Ishikawa (cell line): ENCODE measurements around the gene DKK3.

Source experiments
- CEBPB ChIP-seq: IDR thresholded peaks from 2 replicates; pipeline ENCODE4 v1.6.1; 2012
- CREB1 ChIP-seq: IDR thresholded peaks from 2 replicates; pipeline ENCODE4 v1.6.1; 2012; ENCODE audit warnings: low read depth
- EGR1 ChIP-seq: IDR thresholded peaks from 2 replicates; pipeline ENCODE4 v1.6.1; 2012
- EP300 ChIP-seq: IDR thresholded peaks from 2 replicates; pipeline ENCODE4 v1.6.1; 2012; ENCODE audit warnings: borderline replicate concordance
- FOXM1 ChIP-seq: IDR thresholded peaks from 2 replicates; pipeline ENCODE4 v1.6.1; 2012; ENCODE audit warnings: low read depth, borderline replicate concordance
- MAX ChIP-seq: IDR thresholded peaks from 2 replicates; pipeline ENCODE4 v1.6.1; 2012
- NFIC ChIP-seq: IDR thresholded peaks from 2 replicates; pipeline ENCODE4 v1.6.1; 2012
- RAD21 ChIP-seq: IDR thresholded peaks from 2 replicates; pipeline ENCODE4 v1.6.1; 2012; ENCODE audit warnings: low read depth
- REST ChIP-seq: IDR thresholded peaks from 2 replicates; pipeline ENCODE4 v1.6.1; 2012; ENCODE audit warnings: low read depth, mild to moderate bottlenecking
- TAF1 ChIP-seq: IDR thresholded peaks from 2 replicates; pipeline ENCODE4 v1.6.1; 2012; ENCODE audit warnings: low read depth, mild to moderate bottlenecking
- TCF12 ChIP-seq: IDR thresholded peaks from 2 replicates; pipeline ENCODE4 v1.6.1; 2012; ENCODE audit warnings: low read depth
- TEAD4 ChIP-seq: IDR thresholded peaks from 2 replicates; pipeline ENCODE4 v1.6.1; 2012
- YY1 ChIP-seq: IDR thresholded peaks from 2 replicates; pipeline ENCODE4 v1.6.1; 2012; ENCODE audit warnings: low read depth
- ZBTB7A ChIP-seq: IDR thresholded peaks from 2 replicates; pipeline ENCODE4 v1.6.1; 2012; ENCODE audit warnings: low read depth
- TF ChIP-seq, protein P1 (sequence below): IDR thresholded peaks from 2 replicates; pipeline ENCODE4 v1.6.1; 2012

Gene DKK3

GRCh38 chr11:11956006-11956405, 52.4 kb downstream of the DKK3 start:
- TF ChIP-seq NFIC = no peak

DNA sequence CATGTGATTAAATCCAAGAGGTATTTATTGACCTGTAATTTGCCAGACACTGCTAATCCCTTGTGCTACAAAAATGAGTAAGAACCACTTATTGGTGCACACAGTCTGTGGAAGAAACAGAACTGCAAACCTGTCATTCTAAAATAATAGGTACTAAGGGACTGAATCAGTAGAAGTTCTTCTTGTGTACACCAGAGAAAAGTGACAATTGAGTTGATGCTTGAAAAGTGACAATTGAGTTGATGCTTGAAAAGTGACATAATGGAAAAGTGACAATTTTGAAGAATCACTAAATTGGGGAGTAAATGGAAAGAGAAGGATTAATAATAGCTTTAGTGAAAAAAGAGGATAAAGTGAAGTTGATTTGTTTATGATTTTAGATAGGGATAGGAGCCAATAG, 56.4 kb downstream of the DKK3 start:
- TF ChIP-seq MAX (no peak), NFIC (no peak), TEAD4 (no peak), TCF12 (no peak), CEBPB (no peak), CREB1 (no peak), EGR1 (no peak), RAD21 (no peak), ZBTB7A (no peak), TAF1 (no peak), REST (no peak), EP300 (no peak), FOXM1 (no peak), YY1 (no peak)
- TF ChIP-seq, protein P1, sequence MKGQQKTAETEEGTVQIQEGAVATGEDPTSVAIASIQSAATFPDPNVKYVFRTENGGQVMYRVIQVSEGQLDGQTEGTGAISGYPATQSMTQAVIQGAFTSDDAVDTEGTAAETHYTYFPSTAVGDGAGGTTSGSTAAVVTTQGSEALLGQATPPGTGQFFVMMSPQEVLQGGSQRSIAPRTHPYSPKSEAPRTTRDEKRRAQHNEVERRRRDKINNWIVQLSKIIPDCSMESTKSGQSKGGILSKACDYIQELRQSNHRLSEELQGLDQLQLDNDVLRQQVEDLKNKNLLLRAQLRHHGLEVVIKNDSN = no peak

GRCh38 chr11:11949482-11949881, 58.9 kb downstream of the DKK3 start:
- TF ChIP-seq ZBTB7A (no peak), EP300 (no peak), EGR1 (no peak), MAX (no peak), CEBPB (no peak)
- TF ChIP-seq, protein P1 = no peak

GRCh38 chr11:11948242-11948947, 60.0 kb downstream of the DKK3 start:
- TF ChIP-seq FOXM1 (no peak), MAX (no peak), TAF1 (no peak), NFIC (no peak), TEAD4 (no peak), EGR1 (no peak), YY1 (no peak), ZBTB7A (no peak), TCF12 (no peak), REST (no peak), EP300 (no peak), CEBPB (no peak), CREB1 (no peak)
- TF ChIP-seq, protein P1 = no peak

DNA sequence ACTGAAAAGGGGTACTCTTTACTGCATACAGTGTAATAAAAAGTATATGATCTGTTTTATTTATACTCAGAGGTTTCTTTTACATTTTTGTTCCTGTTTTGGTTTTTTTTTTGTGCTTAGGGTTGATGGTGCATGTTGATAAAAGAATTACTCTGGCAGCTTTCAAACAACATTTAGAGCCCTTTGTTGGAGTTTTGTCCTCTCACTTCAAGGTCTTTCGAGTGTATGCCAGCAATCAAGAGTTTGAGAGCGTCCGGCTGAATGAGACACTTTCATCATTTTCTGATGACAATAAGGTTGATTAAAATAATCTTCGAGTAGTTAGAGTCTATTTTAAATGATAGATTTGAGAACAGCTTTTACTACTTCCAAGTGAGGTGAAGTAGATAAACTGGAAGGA, 60.6 kb downstream of the DKK3 start:
- TF ChIP-seq TCF12 = no peak

DNA sequence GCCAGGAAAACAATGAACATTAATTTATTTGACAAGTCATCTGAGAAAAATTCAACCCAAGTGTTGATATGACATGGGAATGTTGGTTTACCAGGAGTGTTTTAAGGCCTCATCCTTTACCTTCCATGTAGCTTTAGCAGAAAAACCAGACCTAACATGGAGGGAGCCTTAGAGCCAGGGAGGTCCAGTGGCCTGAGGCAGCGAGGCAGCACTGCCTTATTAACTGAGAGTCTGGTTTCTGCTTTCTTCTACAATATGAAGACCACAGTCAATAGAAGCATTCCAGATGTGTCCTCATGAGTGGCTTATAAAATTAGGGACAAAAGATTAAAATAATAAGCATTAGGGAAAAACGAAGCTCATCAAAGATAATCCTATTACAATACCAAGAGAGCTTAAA, 61.5 kb downstream of the DKK3 start:
- TF ChIP-seq ZBTB7A (no peak), YY1 (no peak), NFIC (no peak), EGR1 (no peak), TCF12 (no peak), EP300 (no peak), CEBPB (no peak), TEAD4 (no peak), FOXM1 (no peak), REST (no peak)
- TF ChIP-seq, protein P1 = no peak
